ENCODE data around the gene WNT7B.

DNA sequence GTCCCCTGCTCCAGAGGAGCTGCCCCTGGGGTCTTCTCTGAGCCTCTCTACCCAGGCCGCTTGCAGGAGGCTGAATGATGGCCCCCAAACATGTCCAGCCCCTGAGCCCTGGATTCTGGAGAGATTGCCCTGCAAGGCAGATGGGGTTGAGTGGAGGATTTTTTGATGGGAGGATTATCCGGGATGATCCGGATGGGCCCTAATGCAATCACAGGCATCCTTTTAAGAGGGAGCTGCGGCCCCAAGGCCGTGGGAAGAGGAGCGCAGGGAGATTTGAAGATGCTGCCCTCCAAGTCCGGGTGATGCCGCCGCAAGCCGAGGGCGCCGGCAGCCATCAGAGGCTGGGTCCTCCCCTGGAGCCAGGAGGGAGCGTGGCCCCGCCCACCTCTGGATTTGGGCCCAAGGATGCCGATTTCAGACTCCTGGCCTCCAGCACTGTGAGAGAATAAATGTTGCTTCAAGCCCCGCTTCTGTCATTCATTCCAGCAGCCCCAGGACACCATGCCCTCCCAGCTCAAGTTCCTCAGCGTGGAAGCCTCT, 66.0 kb downstream of the WNT7B start:
- no peak for TF ChIP-seq POLR2AphosphoS5 (IDR thresholded peaks at IDR 0.05)
- no peak for TF ChIP-seq POLR2A (IDR thresholded peaks at IDR 0.05)
- no peak for TF ChIP-seq CTCF (IDR thresholded peaks at IDR 0.05)
- no peak for TF ChIP-seq EP300 (IDR thresholded peaks at IDR 0.05)

All from suprapubic skin (tissue), 4 donors.